NCI-H2196 (cell line): ENCODE measurements around the gene SACS.
"Not testable (repeated sequence)": the region's sequence is repeated elsewhere in the genome, so short reads cannot be mapped to it uniquely, and the experiment has no call there.

Experiments used
- DNase-seq: peaks from one replicate; lab custom pipeline; 2025; ENCODE audit not compliant: unreplicated experiment; lab: John Stamatoyannopoulos, UW

SACS gene

GRCh38 chr13:23414682-23415081 lies 18.8 kb downstream of the SACS start:
- no peak for DNase-seq

GRCh38 chr13:23411706-23412105 lies 21.8 kb downstream of the SACS start:
- no peak for DNase-seq

GRCh38 chr13:23411220-23411619 lies 22.3 kb downstream of the SACS start:
- DNase-seq, result no peak

- DNase-seq, result no peak
Measured at GRCh38 chr13:23408026-23408425, 25.5 kb downstream of the SACS start.

GRCh38 chr13:23401156-23401555 lies 32.3 kb downstream of the SACS start:
- not testable (repeated sequence) for DNase-seq

- DNase-seq, result no peak
Measured at GRCh38 chr13:23399347-23399746, 34.2 kb downstream of the SACS start.

GRCh38 chr13:23394821-23395220 lies 38.7 kb downstream of the SACS start:
- DNase-seq, result no peak

GRCh38 chr13:23392925-23393645 lies 40.4 kb downstream of the SACS start:
- DNase-seq, result no peak

- no peak for DNase-seq
Measured at GRCh38 chr13:23392313-23392712, 41.2 kb downstream of the SACS start.

GRCh38 chr13:23391752-23392151 lies 41.8 kb downstream of the SACS start:
- no peak for DNase-seq

- DNase-seq, result no peak
Measured at GRCh38 chr13:23386533-23386932, 47.0 kb downstream of the SACS start.

- no peak for DNase-seq
Measured at GRCh38 chr13:23385931-23386330, 47.6 kb downstream of the SACS start.

GRCh38 chr13:23384111-23384510 lies 49.4 kb downstream of the SACS start:
- no peak for DNase-seq

GRCh38 chr13:23383151-23383550 lies 50.4 kb downstream of the SACS start:
- no peak for DNase-seq

GRCh38 chr13:23381866-23382265 lies 51.6 kb downstream of the SACS start:
- DNase-seq, result no peak

GRCh38 chr13:23380534-23380933 lies 53.0 kb downstream of the SACS start:
- no peak for DNase-seq

GRCh38 chr13:23377983-23378632 lies 55.4 kb downstream of the SACS start:
- DNase-seq, result no peak

- no peak for DNase-seq
Measured at GRCh38 chr13:23377579-23377978, 55.9 kb downstream of the SACS start.

- peak; percentile 74 for DNase-seq
Measured at GRCh38 chr13:23375001-23375971, 58.2 kb downstream of the SACS start.

- no peak for DNase-seq
Measured at GRCh38 chr13:23372264-23372906, 61.1 kb downstream of the SACS start.

GRCh38 chr13:23367907-23368306 lies 65.6 kb downstream of the SACS start:
- no peak for DNase-seq
